Jurkat, Clone E6-1 (cell line): ENCODE data around the gene SEC16A.

Experiments used
- DNase-seq: peaks from one replicate; pipeline ENCODE4 v3.0.0-alpha.2; 2011; ENCODE audit warnings: low read depth, low spot score
- H3K4me3 ChIP-seq: 2 replicates; pipeline ENCODE4 v1.5.1; 2011; ENCODE audit warnings: mild to moderate bottlenecking, low read length, control low read depth, moderate library complexity

SEC16A gene

GRCh38 chr9:136519263-136520052 lies 36.6 kb upstream of the SEC16A start:
- no peak for DNase-seq
- H3K4me3 ChIP-seq, result no peak overlapping the region

GRCh38 chr9:136518623-136519022 lies 35.8 kb upstream of the SEC16A start:
- H3K4me3 ChIP-seq, result no peak overlapping the region
- no peak for DNase-seq

GRCh38 chr9:136517950-136518349 lies 35.1 kb upstream of the SEC16A start:
- DNase-seq, result no peak
- no peak overlapping the region for H3K4me3 ChIP-seq

GRCh38 chr9:136517012-136517743 lies 34.3 kb upstream of the SEC16A start:
- H3K4me3 ChIP-seq, result no peak overlapping the region
- DNase-seq, result no peak

- no peak for DNase-seq
- H3K4me3 ChIP-seq, result no peak overlapping the region
Observed at GRCh38 chr9:136516191-136516654, 33.4 kb upstream of the SEC16A start.

GRCh38 chr9:136515276-136515675 lies 32.4 kb upstream of the SEC16A start:
- no peak overlapping the region for H3K4me3 ChIP-seq
- no peak for DNase-seq

- H3K4me3 ChIP-seq, result no peak overlapping the region
- no peak for DNase-seq
Observed at GRCh38 chr9:136514022-136514714, 31.3 kb upstream of the SEC16A start.

- no peak for DNase-seq
- H3K4me3 ChIP-seq, result no peak overlapping the region
Observed at GRCh38 chr9:136513191-136513590, 30.4 kb upstream of the SEC16A start.

- no peak for DNase-seq
- H3K4me3 ChIP-seq, result no peak overlapping the region
Observed at GRCh38 chr9:136512651-136513071, 29.8 kb upstream of the SEC16A start.

GRCh38 chr9:136511670-136512592 lies 29.1 kb upstream of the SEC16A start:
- DNase-seq, result no peak
- no peak overlapping the region for H3K4me3 ChIP-seq

GRCh38 chr9:136511144-136511669 lies 28.4 kb upstream of the SEC16A start:
- no peak overlapping the region for H3K4me3 ChIP-seq
- no peak for DNase-seq

- DNase-seq, result no peak
- H3K4me3 ChIP-seq, result no peak overlapping the region
Observed at GRCh38 chr9:136510561-136510960, 27.7 kb upstream of the SEC16A start.

GRCh38 chr9:136509549-136509948 lies 26.7 kb upstream of the SEC16A start:
- no peak overlapping the region for H3K4me3 ChIP-seq
- no peak for DNase-seq

- no peak for DNase-seq
- no peak overlapping the region for H3K4me3 ChIP-seq
Observed at GRCh38 chr9:136508729-136509500, 26.1 kb upstream of the SEC16A start.

- no peak overlapping the region for H3K4me3 ChIP-seq
- no peak for DNase-seq
Observed at GRCh38 chr9:136507992-136508375, 25.1 kb upstream of the SEC16A start.

GRCh38 chr9:136507221-136507991 lies 24.6 kb upstream of the SEC16A start:
- DNase-seq, result no peak
- no peak overlapping the region for H3K4me3 ChIP-seq

- no peak for DNase-seq
- no peak overlapping the region for H3K4me3 ChIP-seq
Observed at GRCh38 chr9:136506425-136506824, 23.6 kb upstream of the SEC16A start.
